DND-41 (cell line): ENCODE data around the gene UCK2.

Source experiments
- EZH2 ChIP-seq: IDR thresholded peaks from 3 replicates; pipeline ENCODE4 v1.6.1; 2012; ENCODE audit warnings: borderline replicate concordance, low read depth, mild to moderate bottlenecking, moderate library complexity, low read length, inconsistent platforms; ENCODE audit not compliant: severe bottlenecking
- TF ChIP-seq, protein P1 (sequence below): IDR thresholded peaks from 2 replicates; pipeline ENCODE4 v1.5.1; 2012; ENCODE audit warnings: borderline replicate concordance, low read length, moderate library complexity, mild to moderate bottlenecking; ENCODE audit not compliant: poor library complexity, severe bottlenecking; ENCODE audit errors: extremely low read depth

- TF ChIP-seq, protein P1, sequence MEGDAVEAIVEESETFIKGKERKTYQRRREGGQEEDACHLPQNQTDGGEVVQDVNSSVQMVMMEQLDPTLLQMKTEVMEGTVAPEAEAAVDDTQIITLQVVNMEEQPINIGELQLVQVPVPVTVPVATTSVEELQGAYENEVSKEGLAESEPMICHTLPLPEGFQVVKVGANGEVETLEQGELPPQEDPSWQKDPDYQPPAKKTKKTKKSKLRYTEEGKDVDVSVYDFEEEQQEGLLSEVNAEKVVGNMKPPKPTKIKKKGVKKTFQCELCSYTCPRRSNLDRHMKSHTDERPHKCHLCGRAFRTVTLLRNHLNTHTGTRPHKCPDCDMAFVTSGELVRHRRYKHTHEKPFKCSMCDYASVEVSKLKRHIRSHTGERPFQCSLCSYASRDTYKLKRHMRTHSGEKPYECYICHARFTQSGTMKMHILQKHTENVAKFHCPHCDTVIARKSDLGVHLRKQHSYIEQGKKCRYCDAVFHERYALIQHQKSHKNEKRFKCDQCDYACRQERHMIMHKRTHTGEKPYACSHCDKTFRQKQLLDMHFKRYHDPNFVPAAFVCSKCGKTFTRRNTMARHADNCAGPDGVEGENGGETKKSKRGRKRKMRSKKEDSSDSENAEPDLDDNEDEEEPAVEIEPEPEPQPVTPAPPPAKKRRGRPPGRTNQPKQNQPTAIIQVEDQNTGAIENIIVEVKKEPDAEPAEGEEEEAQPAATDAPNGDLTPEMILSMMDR: no peak
- no peak for TF ChIP-seq EZH2
These were observed 26.2 kb downstream of the UCK2 start for GRCh38 chr1:165853528-165854075.
